IPS DF 4.7 (cell line): ENCODE results near the gene SMAD7.

Experiments used
- DNase-seq: peaks from one replicate; pipeline ENCODE4 v3.0.0-alpha.2; 2013; ENCODE audit warnings: low spot score; ENCODE audit errors: extremely low read depth

SMAD7 gene

GRCh38 chr18:48962252-48962993, 11.7 kb upstream of the SMAD7 start:
- no peak for DNase-seq

DNA sequence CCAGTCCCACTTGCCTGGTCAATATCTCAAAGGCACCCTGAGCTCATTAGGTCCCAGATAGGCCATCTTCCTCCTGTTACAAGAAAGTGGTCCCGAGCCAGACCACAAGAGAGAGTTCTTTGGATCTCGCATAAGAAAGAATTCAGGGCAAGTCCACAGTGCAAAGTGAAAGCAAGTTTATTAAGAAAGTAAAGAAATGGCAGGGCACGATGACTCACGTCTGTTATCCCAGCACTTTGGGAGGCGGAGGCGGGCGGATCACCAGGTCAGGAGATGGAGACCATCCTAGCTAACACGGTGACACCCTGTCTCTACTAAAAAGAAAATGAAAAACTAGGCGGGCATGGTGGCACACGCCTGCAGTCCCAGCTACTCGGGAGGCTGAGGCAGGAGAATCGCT, 10.8 kb upstream of the SMAD7 start:
- DNase-seq = no peak

- DNase-seq = peak; percentile 100
These were observed 9.5 kb upstream of the SMAD7 start for GRCh38 chr18:48959921-48960920.

GRCh38 chr18:48959551-48959920, 8.8 kb upstream of the SMAD7 start:
- DNase-seq = no peak

DNA sequence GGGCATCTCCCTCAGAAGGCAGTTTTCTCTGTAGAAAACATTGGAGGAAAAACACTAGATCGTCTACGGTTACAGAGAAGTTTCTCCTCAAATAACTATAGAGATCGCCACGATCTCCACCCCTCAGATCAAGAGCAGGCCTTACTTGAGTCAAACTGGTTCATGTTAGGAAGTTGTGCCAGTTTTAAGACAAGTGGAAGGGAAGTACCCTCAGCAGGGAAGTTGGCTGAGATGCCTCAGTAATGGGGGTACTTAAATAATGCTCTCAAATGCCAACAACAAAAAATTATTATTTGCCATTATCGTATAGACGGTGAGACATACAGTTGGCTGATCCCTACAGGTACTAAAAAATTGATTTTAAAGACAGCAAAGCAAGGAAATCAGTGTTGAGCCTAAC, 8.2 kb upstream of the SMAD7 start:
- DNase-seq = no peak

DNA sequence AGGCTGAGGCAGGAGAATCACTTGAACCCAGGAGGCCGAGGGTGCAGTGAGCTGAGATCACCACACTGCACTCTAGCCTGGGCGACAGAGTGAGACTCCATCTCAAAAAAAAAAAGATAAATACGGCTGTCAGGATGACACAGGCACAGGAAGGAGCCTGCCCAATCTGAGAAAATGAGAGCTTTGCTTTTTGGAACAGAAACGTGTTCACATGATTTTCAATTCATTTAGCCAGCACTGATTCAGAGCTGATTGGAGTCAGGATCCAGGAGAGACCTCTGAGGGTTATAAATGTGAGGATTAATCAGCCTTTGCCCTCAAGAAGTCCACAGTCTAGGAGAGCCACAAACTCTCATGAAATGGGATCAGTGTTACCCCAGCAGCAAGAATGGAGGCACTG, 6.9 kb upstream of the SMAD7 start:
- no peak for DNase-seq

DNA sequence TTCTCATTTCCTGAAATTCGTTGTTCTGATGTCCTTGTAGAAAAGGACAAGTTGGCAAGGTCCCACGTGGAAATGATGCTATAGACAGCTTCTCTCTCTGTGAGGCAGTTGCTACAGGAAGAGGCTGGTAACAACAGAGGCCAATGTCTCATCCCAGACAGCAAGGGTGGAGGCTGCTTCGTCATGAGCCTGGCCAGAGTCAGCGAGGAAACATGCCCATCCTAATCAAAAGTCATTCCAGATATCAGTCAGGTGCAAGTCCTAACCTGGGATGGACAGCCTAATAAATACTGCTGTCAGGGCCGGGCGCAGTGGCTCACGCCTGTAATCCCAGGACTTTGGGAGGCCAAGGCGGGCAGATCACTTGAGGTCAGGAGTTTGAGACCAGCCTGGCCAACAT, 6.4 kb upstream of the SMAD7 start:
- DNase-seq = no peak

DNA sequence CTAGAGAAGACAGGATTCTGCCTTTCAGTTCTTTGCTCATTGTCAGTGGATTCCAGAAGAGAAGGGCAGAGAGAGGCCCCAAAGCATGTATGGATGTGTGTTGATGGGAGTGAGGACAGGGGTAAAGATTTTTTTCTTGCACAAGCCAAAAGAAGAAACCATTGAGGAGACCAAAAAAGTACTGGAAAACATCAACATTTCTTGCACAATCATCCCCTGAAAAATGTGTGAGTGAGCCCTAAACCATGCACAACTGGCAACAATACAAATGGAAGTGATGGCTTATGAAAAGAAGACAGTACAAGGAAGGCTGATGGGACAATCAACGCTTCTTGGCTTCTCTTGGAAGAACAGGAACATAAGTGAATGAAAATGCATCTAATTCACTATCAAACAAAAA, 5.6 kb upstream of the SMAD7 start:
- DNase-seq = no peak

DNA sequence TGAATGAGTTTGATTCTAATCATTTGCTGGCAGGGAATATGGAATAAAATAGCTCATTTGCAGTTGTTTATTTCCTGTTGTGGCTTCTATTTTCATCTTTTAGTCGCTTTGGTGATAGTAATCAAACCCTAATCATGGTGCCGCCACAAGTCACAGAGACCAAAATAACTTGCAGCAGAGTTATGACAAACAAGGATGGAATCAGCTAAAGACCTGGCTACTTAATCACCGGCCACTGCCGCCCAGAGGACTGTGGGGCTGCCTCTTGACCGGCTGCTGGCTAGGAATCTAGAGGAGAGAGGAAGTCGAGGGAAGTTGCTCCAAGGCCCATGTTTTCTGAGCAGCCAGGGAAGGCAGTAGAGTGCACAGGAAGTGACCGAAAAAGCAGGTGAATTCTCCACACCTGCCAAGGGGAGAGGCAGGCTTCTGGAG, 5.1 kb upstream of the SMAD7 start:
- DNase-seq = no peak

- no peak for DNase-seq
These were observed 4.4 kb upstream of the SMAD7 start for GRCh38 chr18:48954886-48955819.

DNA sequence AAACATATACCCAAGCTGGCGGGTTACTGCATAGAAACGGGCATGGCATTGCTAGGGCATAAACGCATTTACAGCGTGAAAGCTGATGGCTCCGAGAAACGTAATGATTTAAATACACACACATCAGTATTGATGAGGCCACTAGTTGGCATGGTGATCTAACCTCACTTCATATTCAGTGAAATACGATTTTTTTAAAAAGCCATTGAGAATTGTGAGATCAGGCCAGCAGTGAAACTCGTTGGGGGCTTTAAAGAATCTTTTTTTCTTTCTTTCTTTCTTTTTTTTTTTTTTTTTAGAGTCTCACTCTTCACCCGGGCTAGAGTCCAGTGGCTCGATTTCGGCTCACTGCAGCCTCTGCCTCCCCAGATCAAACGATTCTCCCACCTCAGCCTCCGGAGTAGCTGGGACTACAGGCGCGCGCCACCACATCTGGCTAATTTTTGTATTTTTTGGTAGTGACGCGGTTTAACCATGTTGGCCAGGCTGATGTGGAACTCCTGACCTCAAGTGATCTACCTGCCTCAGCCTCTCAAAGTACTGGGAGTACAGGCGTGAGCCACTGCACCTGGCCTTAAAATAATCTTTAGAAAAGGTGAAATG, 2.4 kb upstream of the SMAD7 start:
- DNase-seq = no peak

DNA sequence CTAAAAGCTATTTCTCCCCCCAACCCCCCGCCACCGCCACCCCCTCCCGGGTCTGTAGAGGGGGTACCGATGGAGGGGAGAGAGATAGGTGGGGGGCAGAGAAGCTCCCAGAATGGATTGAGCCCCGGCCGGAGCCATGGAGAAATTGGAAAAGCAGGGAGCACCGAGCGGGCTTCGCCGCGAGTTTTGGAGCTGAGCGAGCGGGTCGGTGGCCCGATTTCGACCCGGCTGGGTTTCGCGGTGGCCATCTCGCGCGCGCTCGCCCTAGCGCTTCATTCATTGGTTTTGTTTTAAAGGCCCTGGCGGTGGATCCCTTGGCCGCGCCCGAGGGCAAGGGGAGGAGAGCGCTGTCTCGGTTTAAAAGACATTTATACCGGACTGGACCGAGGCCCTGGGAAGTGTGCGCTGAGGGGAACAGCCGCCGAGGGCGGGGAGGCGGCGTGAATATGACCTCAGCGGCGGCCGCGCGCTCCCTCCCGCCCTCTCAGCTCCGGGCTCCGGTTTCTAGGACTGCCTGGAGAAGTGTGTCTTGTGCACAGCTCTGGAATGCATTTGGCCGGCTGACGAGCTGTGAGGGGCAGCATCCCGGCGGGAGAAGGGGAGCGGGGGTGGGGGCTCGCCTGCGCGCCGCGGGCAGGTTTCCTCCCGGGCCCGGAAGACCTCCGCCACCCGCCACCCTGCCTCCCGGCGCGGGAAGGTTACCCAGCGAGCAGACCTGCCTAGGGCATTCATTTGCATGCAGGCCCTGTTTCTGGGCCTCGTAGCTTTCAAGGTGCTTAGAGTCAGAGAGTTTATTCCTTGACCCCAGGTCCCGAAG, 1.7 kb upstream of the SMAD7 start:
- DNase-seq = no peak

DNA sequence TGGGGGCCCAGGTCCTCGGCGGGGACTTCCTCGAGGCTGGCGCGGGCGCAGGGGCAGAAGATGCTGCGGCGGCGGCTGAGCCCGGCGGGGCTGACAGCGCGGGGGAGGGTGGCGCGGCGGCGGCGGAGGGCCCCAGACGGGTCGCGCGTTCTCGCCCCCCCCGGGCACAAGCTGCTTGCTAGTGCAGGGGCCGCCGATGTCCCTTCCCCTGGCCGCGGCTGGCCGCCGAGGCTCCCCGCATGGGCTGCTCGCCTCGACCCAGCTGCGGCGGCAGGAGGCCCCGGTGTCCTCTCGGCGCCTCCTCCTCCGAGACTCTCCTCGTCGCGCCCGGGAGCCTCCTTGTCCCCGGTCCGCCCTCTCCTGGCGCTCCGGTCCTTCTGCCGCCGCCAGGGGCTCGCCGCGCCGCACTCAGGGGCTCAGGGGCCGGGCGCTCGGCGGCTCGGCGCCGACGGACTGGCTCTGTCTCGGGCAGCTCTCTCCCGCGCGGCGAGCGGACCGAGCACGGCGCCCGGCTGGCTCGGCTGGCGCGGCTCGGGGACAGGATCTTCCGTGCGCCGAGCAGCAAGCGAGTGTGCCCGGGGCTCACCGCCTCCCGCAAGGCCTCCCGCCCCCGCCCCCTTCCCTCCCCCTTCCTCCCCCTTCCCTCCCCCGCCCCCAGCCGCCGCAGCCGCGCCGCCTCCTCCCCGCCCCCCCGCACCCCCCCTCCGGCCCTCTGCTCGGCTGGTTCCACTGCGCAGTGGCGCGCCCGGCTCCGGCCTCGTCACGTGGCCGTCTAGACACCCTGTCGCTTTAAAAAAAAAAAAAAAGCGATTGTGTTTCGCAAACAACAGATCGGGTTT, 902 bp upstream of the SMAD7 start:
- no peak for DNase-seq

- no peak for DNase-seq
These were observed 894 bp downstream of the SMAD7 start for GRCh38 chr18:48949606-48950535.

- DNase-seq = no peak
These were observed 1.6 kb downstream of the SMAD7 start for GRCh38 chr18:48949050-48949605.

DNA sequence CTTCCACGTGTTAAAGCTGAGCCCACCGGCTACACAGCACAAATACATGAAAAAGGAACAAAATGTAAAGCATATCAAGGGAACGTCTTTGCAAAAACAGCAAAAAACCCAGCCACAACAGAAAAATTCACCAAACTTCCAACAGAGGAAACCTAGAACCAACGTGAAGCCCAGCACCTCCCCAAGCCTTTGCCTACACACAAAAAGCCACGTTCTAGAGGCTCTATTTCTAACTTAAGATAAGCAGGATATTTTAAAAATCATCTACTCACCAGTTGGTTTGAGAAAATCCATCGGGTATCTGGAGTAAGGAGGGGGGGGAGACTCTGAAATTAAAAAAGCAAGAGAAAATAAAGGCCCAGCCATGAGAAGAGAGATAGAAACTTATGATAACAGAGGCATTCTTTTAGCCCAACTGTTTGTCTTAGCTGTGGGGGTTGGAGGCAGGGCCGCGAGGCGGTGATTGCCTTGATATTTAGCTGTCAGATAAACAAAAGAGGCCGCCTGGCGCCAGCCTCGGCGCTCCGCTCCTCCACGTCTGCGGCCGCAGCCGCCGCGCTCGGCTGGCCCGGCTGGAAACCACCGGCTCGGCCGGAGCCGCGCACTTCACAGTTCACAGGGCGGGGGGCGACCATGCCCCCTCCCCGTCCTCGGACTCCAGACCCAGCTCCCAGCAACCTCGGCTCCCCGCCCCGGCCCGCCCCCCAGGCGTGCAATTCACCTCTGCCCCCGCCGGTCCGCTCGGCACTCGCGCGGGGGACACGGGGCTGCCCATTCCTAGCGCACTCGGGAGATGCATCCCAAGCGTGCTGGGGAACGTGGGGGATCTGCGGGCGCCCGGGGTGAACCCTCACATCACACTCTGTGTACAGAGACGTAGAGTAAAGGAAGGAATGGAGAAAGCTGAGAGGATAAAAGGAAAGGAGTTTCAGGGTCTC, 2.4 kb downstream of the SMAD7 start:
- DNase-seq = no peak

DNA sequence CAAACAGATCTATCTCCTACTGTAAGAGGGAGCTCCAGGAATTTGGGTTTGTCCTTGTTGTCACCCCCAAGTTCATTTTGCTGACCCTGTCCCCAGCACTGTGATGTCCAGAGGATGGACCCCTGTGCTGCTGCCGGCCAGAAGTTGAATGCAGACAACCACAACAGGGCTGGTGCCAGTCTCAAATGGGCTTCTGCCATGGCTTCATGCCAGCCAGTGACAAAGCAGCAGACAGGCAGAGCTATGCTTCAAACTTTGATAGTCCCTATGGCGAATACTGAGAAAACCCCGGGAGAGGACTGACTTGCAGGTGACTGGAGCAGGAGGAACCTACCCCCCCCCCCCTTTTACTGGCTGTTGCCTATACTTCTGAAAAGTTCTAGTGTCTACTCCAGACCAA, 3.2 kb downstream of the SMAD7 start:
- no peak for DNase-seq
